ENCODE data around the gene PRUNE1.

PRUNE1 gene

GRCh38 chr1:151026460-151026859 lies 18.2 kb downstream of the PRUNE1 start:
- TF ChIP-seq MAX (IDR thresholded peaks at IDR 0.05; ENCODE audit: low read depth, low read length) (no peak), MYC (IDR thresholded peaks at IDR 0.05; ENCODE audit: low read depth, low read length) (no peak), CTCF (IDR thresholded peaks at IDR 0.05; ENCODE audit: low read depth, low read length) (no peak), POLR2A (IDR thresholded peaks at IDR 0.05; ENCODE audit: extremely low read depth, insufficient read length) (no peak)
- no peak for DNase-seq (ENCODE audit: low read depth)
- H3K4me3 ChIP-seq (ENCODE audit: low read depth, low read length) = no peak overlapping the region

GRCh38 chr1:151032164-151032563 lies 23.9 kb downstream of the PRUNE1 start:
- no peak for DNase-seq (ENCODE audit: low read depth)
- TF ChIP-seq POLR2A (IDR thresholded peaks at IDR 0.05; ENCODE audit: extremely low read depth, insufficient read length) (no peak), CTCF (IDR thresholded peaks at IDR 0.05; ENCODE audit: low read depth, low read length) (no peak), MYC (IDR thresholded peaks at IDR 0.05; ENCODE audit: low read depth, low read length) (no peak), MAX (IDR thresholded peaks at IDR 0.05; ENCODE audit: low read depth, low read length) (no peak)
- no peak overlapping the region for H3K4me3 ChIP-seq (ENCODE audit: low read depth, low read length)

GRCh38 chr1:151035167-151035566 lies 26.9 kb downstream of the PRUNE1 start:
- DNase-seq (ENCODE audit: low read depth) = no peak
- no peak overlapping the region for H3K4me3 ChIP-seq (ENCODE audit: low read depth, low read length)
- TF ChIP-seq POLR2A (IDR thresholded peaks at IDR 0.05; ENCODE audit: extremely low read depth, insufficient read length) = no peak
- no peak for TF ChIP-seq CTCF (IDR thresholded peaks at IDR 0.05; ENCODE audit: low read depth, low read length)
- TF ChIP-seq MAX (IDR thresholded peaks at IDR 0.05; ENCODE audit: low read depth, low read length) = no peak
- TF ChIP-seq MYC (IDR thresholded peaks at IDR 0.05; ENCODE audit: low read depth, low read length) = no peak

- TF ChIP-seq MAX (IDR thresholded peaks at IDR 0.05; ENCODE audit: low read depth, low read length) (no peak), CTCF (IDR thresholded peaks at IDR 0.05; ENCODE audit: low read depth, low read length) (no peak)
- DNase-seq (ENCODE audit: low read depth) = no peak
- no peak within 1 kb of the TSS for H3K4me3 ChIP-seq (ENCODE audit: low read depth, low read length)
These were observed 28.1 kb downstream of the PRUNE1 start, which contains the start of gene BNIPL for GRCh38 chr1:151036356-151036755. Gene BNIPL (plus strand): TSS chr1:151036586. CDS start chr1:151036726, 140 bp downstream.

GRCh38 chr1:151037032-151037431 lies 28.8 kb downstream of the PRUNE1 start:
- TF ChIP-seq MYC (IDR thresholded peaks at IDR 0.05; ENCODE audit: low read depth, low read length) = no peak
- TF ChIP-seq CTCF (IDR thresholded peaks at IDR 0.05; ENCODE audit: low read depth, low read length) = no peak
- no peak for TF ChIP-seq MAX (IDR thresholded peaks at IDR 0.05; ENCODE audit: low read depth, low read length)
- no peak for DNase-seq (ENCODE audit: low read depth)
- H3K4me3 ChIP-seq (ENCODE audit: low read depth, low read length) = no peak overlapping the region

GRCh38 chr1:151039521-151039920 lies 31.3 kb downstream of the PRUNE1 start:
- no peak overlapping the region for H3K4me3 ChIP-seq (ENCODE audit: low read depth, low read length)
- no peak for TF ChIP-seq CTCF (IDR thresholded peaks at IDR 0.05; ENCODE audit: low read depth, low read length)
- TF ChIP-seq MYC (IDR thresholded peaks at IDR 0.05; ENCODE audit: low read depth, low read length) = no peak
- no peak for TF ChIP-seq MAX (IDR thresholded peaks at IDR 0.05; ENCODE audit: low read depth, low read length)
- no peak for TF ChIP-seq POLR2A (IDR thresholded peaks at IDR 0.05; ENCODE audit: extremely low read depth, insufficient read length)
- no peak for DNase-seq (ENCODE audit: low read depth)

Data from NB4 (cell line).